HCT116 (cell line): Measurements from ENCODE around the gene FAM174A. TPM values are rescaled to one million over a fixed set of nuclear protein-coding genes. Genes with fewer than 3 reads are reported as not detected.

Source experiments
- ATAC-seq: fragments of 200-7000 bp; cut with Tn5 transposase; 2 replicates; pipeline ENCODE4 v1.9.1; 2020; ENCODE audit warnings: mild to moderate bottlenecking, moderate library complexity
- BruUV-seq: library from RNA; stranded (reverse); fragments of 400-500 nt; replicated peaks from 2 replicates; lab custom pipeline; 2021; lab: Mats Ljungman, UMichigan
- CTCF ChIA-PET: fragments of 300-600 bp; sonication (Branson Sonifier 250); formaldehyde crosslinking; loops from one replicate; lab custom pipeline; 2021; ENCODE audit warnings: antibody characterized with exemption; lab: Charles Lee
- POLR2A ChIA-PET: fragments of 300-600, 350-600 bp; sonication (Branson Sonifier 250); formaldehyde crosslinking; loops from one replicate; lab custom pipeline; 2021; ENCODE audit warnings: antibody characterized with exemption; lab: Charles Lee
- RAD21 ChIA-PET, 2 experiments: fragments of 300-600 bp; sonication (Branson Sonifier 250); formaldehyde crosslinking; loops; one replicate each; lab custom pipeline; 2023; ENCODE audit warnings: low total read pairs in 2 of 2; ENCODE audit not compliant: uncharacterized antibody in 2 of 2, unreplicated experiment in 2 of 2, low non-redundant PET in 1 of 2; lab: Charles Lee
- DNase-seq: peaks from one replicate; pipeline ENCODE4 v3.0.0-alpha.2; 2010; ENCODE audit warnings: low read depth, low spot score
- H2AFZ ChIP-seq: fragments of 200-600 bp; shearing (Covaris generic), sonication (generic); 2 replicates; pipeline ENCODE4 v1.6.1; 2017; ENCODE audit warnings: low read depth, mixed run types, mixed read lengths, antibody characterized with exemption, low read length; ENCODE audit not compliant: poor library complexity, severe bottlenecking
- H3K27ac ChIP-seq: 2 replicates; pipeline ENCODE4 v1.5.1; 2012; ENCODE audit warnings: low read depth, low read length
- H3K27me3 ChIP-seq: fragments of 200-600 bp; sonication (generic); 2 replicates; pipeline ENCODE4 v1.6.1; 2016; ENCODE audit warnings: mixed run types, low read length, mixed read lengths; ENCODE audit not compliant: insufficient read depth
- H3K36me3 ChIP-seq, 2 experiments: fragments of 200-500 bp in 1 of 2; fragments of 200-600 bp in 1 of 2; sonication (Bioruptor generic) in 1 of 2; sonication (generic) in 1 of 2; 2 replicates each; pipeline versions ENCODE4 v1.5.1 to v1.6.1; 2014 to 2016; ENCODE audit warnings: low read length in 2 of 2, inconsistent platforms in 1 of 2, mixed read lengths in 1 of 2, mixed run types in 1 of 2; ENCODE audit not compliant: insufficient read depth in 2 of 2, control insufficient read depth in 1 of 2
- H3K4me1 ChIP-seq, 2 experiments: fragments of 200-600 bp in 1 of 2; sonication (generic) in 1 of 2; 2 replicates each; pipeline versions ENCODE4 v1.5.1 to v1.6.1; 2012 to 2017; ENCODE audit warnings: low read length in 2 of 2, inconsistent platforms in 1 of 2, mild to moderate bottlenecking in 1 of 2, mixed read lengths in 1 of 2, mixed run types in 1 of 2, moderate library complexity in 1 of 2; ENCODE audit not compliant: insufficient read depth in 2 of 2, control insufficient read depth in 1 of 2
- H3K4me2 ChIP-seq: fragments of 200-600 bp; sonication (generic); 2 replicates; pipeline ENCODE4 v1.6.1; 2017; ENCODE audit warnings: mixed run types, low read length, mixed read lengths
- H3K4me3 ChIP-seq, 2 experiments: fragments of 200-600 bp in 1 of 2; sonication (generic) in 1 of 2; replicated peaks in 1 of 2; 2 replicates each; pipeline ENCODE4 v1.5.1; 2011 to 2016; ENCODE audit warnings: low read length in 2 of 2, control low read depth in 1 of 2, low read depth in 1 of 2, mild to moderate bottlenecking in 1 of 2, mixed read lengths in 1 of 2, mixed run types in 1 of 2
- H3K79me2 ChIP-seq: fragments of 200-600 bp; sonication (generic); 2 replicates; pipeline ENCODE4 v1.6.1; 2017; ENCODE audit warnings: mild to moderate bottlenecking, mixed run types, low read length, moderate library complexity, mixed read lengths; ENCODE audit not compliant: insufficient read depth
- H3K9ac ChIP-seq: fragments of 200-600 bp; sonication (generic); 2 replicates; pipeline ENCODE4 v1.6.1; 2016; ENCODE audit warnings: low read length, mixed read lengths
- H3K9me2 ChIP-seq: fragments of 200-600 bp; sonication (generic), shearing (Covaris generic); 2 replicates; pipeline ENCODE4 v1.6.1; 2017; ENCODE audit warnings: mixed run types, mild to moderate bottlenecking, moderate library complexity; ENCODE audit not compliant: insufficient read depth
- H3K9me3 ChIP-seq, 2 experiments: fragments of 200-500 bp in 1 of 2; fragments of 200-600 bp in 1 of 2; sonication (Bioruptor generic) in 1 of 2; sonication (generic) in 1 of 2; 2 replicates each; pipeline ENCODE4 v1.6.1; 2014 to 2017; ENCODE audit warnings: low read length in 2 of 2, mixed read lengths in 2 of 2, inconsistent platforms in 1 of 2, low read depth in 1 of 2, mild to moderate bottlenecking in 1 of 2, mixed run types in 1 of 2, moderate library complexity in 1 of 2; ENCODE audit not compliant: control insufficient read depth in 1 of 2, insufficient read depth in 1 of 2
- H4K20me1 ChIP-seq: fragments of 200-600 bp; sonication (generic), shearing (Covaris generic); 2 replicates; pipeline ENCODE4 v1.6.1; 2017; ENCODE audit warnings: mixed run types, mild to moderate bottlenecking, moderate library complexity; ENCODE audit not compliant: insufficient read depth
- ATF3 ChIP-seq: IDR thresholded peaks from 2 replicates; pipeline ENCODE4 v1.6.1; 2012
- CBX3 ChIP-seq: IDR thresholded peaks from 2 replicates; pipeline ENCODE4 v1.6.1; 2012; ENCODE audit warnings: low read depth
- CEBPB ChIP-seq: IDR thresholded peaks from 2 replicates; pipeline ENCODE4 v1.6.1; 2012; ENCODE audit warnings: low read depth
- CTCF ChIP-seq, 3 experiments: fragments of 200-600 bp in 1 of 3; sonication (generic) in 1 of 3; IDR thresholded peaks in 2 of 3; conservative IDR thresholded peaks in 1 of 3; 2 replicates each; pipeline ENCODE4 v1.5.1; 2012 to 2017; ENCODE audit warnings: low read depth in 2 of 3, low read length in 2 of 3, antibody characterized with exemption in 1 of 3, borderline replicate concordance in 1 of 3, control low read depth in 1 of 3, mild to moderate bottlenecking in 1 of 3, mixed read lengths in 1 of 3, mixed run types in 1 of 3, moderate library complexity in 1 of 3; ENCODE audit not compliant: insufficient read depth in 1 of 3
- FOSL1 ChIP-seq: IDR thresholded peaks from 2 replicates; pipeline ENCODE4 v1.6.1; 2012; ENCODE audit warnings: low read depth
- JUND ChIP-seq: IDR thresholded peaks from 2 replicates; pipeline ENCODE4 v1.6.1; 2012
- MAX ChIP-seq: IDR thresholded peaks from 2 replicates; pipeline ENCODE4 v1.6.1; 2012
- POLR2AphosphoS5 ChIP-seq: IDR thresholded peaks from 2 replicates; pipeline ENCODE4 v1.6.1; 2011; ENCODE audit warnings: mild to moderate bottlenecking, low read depth, low read length, moderate library complexity
- RAD21 ChIP-seq: IDR thresholded peaks from 2 replicates; pipeline ENCODE4 v1.6.1; 2012; ENCODE audit warnings: low read depth, mild to moderate bottlenecking
- REST ChIP-seq: IDR thresholded peaks from 2 replicates; pipeline ENCODE4 v1.6.1; 2012; ENCODE audit warnings: low read depth
- SIN3A ChIP-seq: IDR thresholded peaks from 2 replicates; pipeline ENCODE4 v1.6.1; 2012; ENCODE audit warnings: low read depth
- SRF ChIP-seq: IDR thresholded peaks from 2 replicates; pipeline ENCODE4 v1.6.1; 2012; ENCODE audit warnings: low read depth
- YY1 ChIP-seq: IDR thresholded peaks from 2 replicates; pipeline ENCODE4 v1.6.1; 2011; ENCODE audit warnings: low read length, low read depth, moderate library complexity, mild to moderate bottlenecking; ENCODE audit not compliant: insufficient replicate concordance; ENCODE audit errors: extremely low read depth
- intact Hi-C: fragments of 100-400 bp; cut with micrococcal nuclease; formaldehyde crosslinking; loops from 2 replicates; pipeline ENCODE4 v1.10.0; 2022
- total RNA-seq: library from RNA; stranded (reverse); gene quantifications from one replicate; pipeline ENCODE4 v1.2.1, GENCODE V29; 2021; ENCODE audit not compliant: unreplicated experiment

FAM174A gene
- total RNA-seq, 1 experiment from 2014 or later: 8.6 TPM

- H2AFZ ChIP-seq: no peak overlapping the region
- no peak overlapping the region for H3K27ac ChIP-seq
- H3K4me2 ChIP-seq: no peak overlapping the region
- H3K4me3 ChIP-seq: no peak overlapping the region
- no peaks in the 10 kb centered on the region for H4K20me1 ChIP-seq
- intact Hi-C loops: no loop called here
- H3K36me3 ChIP-seq: no peaks in the 10 kb centered on the region
- DNase-seq (no peak), ATAC-seq (no peak)
- H3K4me1 ChIP-seq: no peaks in the 10 kb centered on the region
- H3K79me2 ChIP-seq: no peaks in the 10 kb centered on the region
- ChIA-PET RAD21 (no interaction called here), POLR2A (no interaction called here), CTCF (no interaction called here)
- no peak overlapping the region for H3K9ac ChIP-seq
- TF ChIP-seq YY1 (no peak), SIN3A (no peak), POLR2AphosphoS5 (no peak), ATF3 (no peak), CTCF (IDR thresholded peaks at IDR 0.05 in 2 of 3, conservative IDR thresholded peaks at IDR 0.05 in 1 of 3; ENCODE audit: borderline replicate concordance in 1 of 3, insufficient read depth in 1 of 3, low read depth in 2 of 3, low read length in 2 of 3) (no peak), JUND (no peak)
- H3K27me3 ChIP-seq: no peaks in the 10 kb centered on the region
- H3K9me3 ChIP-seq: no peaks in the 10 kb centered on the region
- BruUV-seq: TSS peak; percentile 27
- no peaks in the 10 kb centered on the region for H3K9me2 ChIP-seq
Observed at GRCh38 chr5:100562821-100563220, 27.6 kb downstream of the FAM174A start.

GRCh38 chr5:100566382-100567141, 31.4 kb downstream of the FAM174A start:
- ChIA-PET CTCF (no interaction called here), RAD21 (no interaction called here), POLR2A (no interaction called here)
- H3K27ac ChIP-seq: no peak overlapping the region
- intact Hi-C loops: no loop called here
- H3K4me1 ChIP-seq: no peaks in the 10 kb centered on the region
- H3K4me3 ChIP-seq: no peak overlapping the region
- no peaks in the 10 kb centered on the region for H4K20me1 ChIP-seq
- no peak overlapping the region for H3K9ac ChIP-seq
- H3K36me3 ChIP-seq: no peaks in the 10 kb centered on the region
- no TSS peak for BruUV-seq
- no peak overlapping the region for H2AFZ ChIP-seq
- H3K4me2 ChIP-seq: no peak overlapping the region
- no peaks in the 10 kb centered on the region for H3K27me3 ChIP-seq
- H3K9me3 ChIP-seq: no peaks in the 10 kb centered on the region
- no peaks in the 10 kb centered on the region for H3K9me2 ChIP-seq
- no peaks in the 10 kb centered on the region for H3K79me2 ChIP-seq
- ATAC-seq (no peak), DNase-seq (no peak)
- TF ChIP-seq CBX3 (no peak), SRF (no peak), CEBPB (no peak), JUND (no peak), RAD21 (no peak), REST (no peak), MAX (no peak), FOSL1 (no peak)
